ENCODE results near the gene PIK3R1. TPM values are rescaled to one million over a fixed set of nuclear protein-coding genes. Genes with fewer than 3 reads are reported as not detected.

The PIK3R1 gene
- total RNA-seq, 1 experiment from 2014 or later: 11.3 TPM

GRCh38 chr5:68187268-68188055 lies 28.1 kb upstream of the PIK3R1 start:
- Histone ChIP-seq H2AK5ac (ENCODE audit: insufficient read length, low read length) (no peak overlapping the region), H2BK120ac (ENCODE audit: low read depth, low read length, poor library complexity, severe bottlenecking) (no peak overlapping the region), H3K4ac (ENCODE audit: low read depth, low read length) (no peak overlapping the region), H2BK5ac (ENCODE audit: insufficient read length, low read length) (no peak overlapping the region), H3T11ph (ENCODE audit: low read length) (no peak overlapping the region), H3K9me3 (ENCODE audit: control insufficient read depth, low read depth, low read length) (no peaks in the 10 kb centered on the region), H4K5ac (ENCODE audit: insufficient read length, low read depth, low read length) (no peak overlapping the region), H3K27me3 (ENCODE audit: insufficient read depth, low read length) (no peaks in the 10 kb centered on the region), H3K18ac (ENCODE audit: insufficient read length, low read depth, low read length) (peak overlapping the region; percentile 76), H2BK12ac (ENCODE audit: insufficient read length, low read depth, low read length) (no peak overlapping the region), H3K4me2 (ENCODE audit: insufficient read depth, insufficient read length, low read length) (peak overlapping the region; percentile 57), H2BK15ac (ENCODE audit: low read depth, low read length) (no peak overlapping the region), H4K8ac (replicated peaks; ENCODE audit: insufficient read length, low read depth, low read length) (no peak overlapping the region), H2BK20ac (ENCODE audit: low read depth, low read length, poor library complexity, severe bottlenecking) (no peak overlapping the region), H3K56ac (ENCODE audit: insufficient read length, low read depth, low read length) (no peak overlapping the region), H4K91ac (ENCODE audit: insufficient read length, low read depth, low read length) (no peak overlapping the region), H4K20me1 (ENCODE audit: control insufficient read depth, insufficient read depth, insufficient read length) (peaks cover 2% of the 10 kb centered on the region), H3K9ac (ENCODE audit: extremely low read depth, insufficient read length, low read length) (no peak overlapping the region), H3K4me1 (ENCODE audit: insufficient read depth, low read length) (peaks cover 5% of the 10 kb centered on the region), H3K79me2 (ENCODE audit: insufficient read depth, low read length) (no peaks in the 10 kb centered on the region), H3K23ac (ENCODE audit: insufficient read length, low read depth, low read length) (no peak overlapping the region), H3K14ac (ENCODE audit: insufficient read depth, low read length) (peak overlapping the region; percentile 70; the same call in 1 of the 2 replicates), H3K27ac (ENCODE audit: insufficient read length, low read depth, low read length) (peak overlapping the region; percentile 27), H3K23me2 (ENCODE audit: insufficient read length, low read depth, low read length, poor library complexity, severe bottlenecking) (peaks cover 7% of the 10 kb centered on the region), H3K79me1 (ENCODE audit: insufficient read depth, low read depth, low read length, poor library complexity, severe bottlenecking) (no peaks in the 10 kb centered on the region), H2AFZ (ENCODE audit: low read length) (no peak overlapping the region)
- WGBS (ENCODE audit: extremely low coverage, insufficient read length, low lambda C conversion rate): no CpG with 5 or more reads among the region's 34 CpGs
- H3K36me3 Mint-ChIP-seq (ENCODE audit: insufficient read depth in 1 of 3, low read depth in 3 of 3): no peaks in the 10 kb centered on the region; a peak in 1 of 7 replicates
- TF ChIP-seq, protein P1, sequence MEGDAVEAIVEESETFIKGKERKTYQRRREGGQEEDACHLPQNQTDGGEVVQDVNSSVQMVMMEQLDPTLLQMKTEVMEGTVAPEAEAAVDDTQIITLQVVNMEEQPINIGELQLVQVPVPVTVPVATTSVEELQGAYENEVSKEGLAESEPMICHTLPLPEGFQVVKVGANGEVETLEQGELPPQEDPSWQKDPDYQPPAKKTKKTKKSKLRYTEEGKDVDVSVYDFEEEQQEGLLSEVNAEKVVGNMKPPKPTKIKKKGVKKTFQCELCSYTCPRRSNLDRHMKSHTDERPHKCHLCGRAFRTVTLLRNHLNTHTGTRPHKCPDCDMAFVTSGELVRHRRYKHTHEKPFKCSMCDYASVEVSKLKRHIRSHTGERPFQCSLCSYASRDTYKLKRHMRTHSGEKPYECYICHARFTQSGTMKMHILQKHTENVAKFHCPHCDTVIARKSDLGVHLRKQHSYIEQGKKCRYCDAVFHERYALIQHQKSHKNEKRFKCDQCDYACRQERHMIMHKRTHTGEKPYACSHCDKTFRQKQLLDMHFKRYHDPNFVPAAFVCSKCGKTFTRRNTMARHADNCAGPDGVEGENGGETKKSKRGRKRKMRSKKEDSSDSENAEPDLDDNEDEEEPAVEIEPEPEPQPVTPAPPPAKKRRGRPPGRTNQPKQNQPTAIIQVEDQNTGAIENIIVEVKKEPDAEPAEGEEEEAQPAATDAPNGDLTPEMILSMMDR (conservative IDR thresholded peaks at IDR 0.05): no peak
- peak overlapping the region; percentile 60 to 75 for H3K4me3 Mint-ChIP-seq
- H3K27ac Mint-ChIP-seq: peak overlapping the region; percentile 72 to 92 (median 83); a peak in 6 of 7 replicates
- H3K27me3 Mint-ChIP-seq (ENCODE audit: low read depth): peaks cover 1% of the 10 kb centered on the region; the same call in 1 of the 2 replicates
- H3K9me3 Mint-ChIP-seq: peaks cover 0 to 2% of the 10 kb centered on the region in 2 experiments; a peak in 1 of 5 replicates
- peaks cover 38 to 43% of the 10 kb centered on the region in 2 experiments for H3K4me1 Mint-ChIP-seq
- DNase-seq: peak; percentile 73

Measured in H9 (cell line).